ENCODE measurements around the gene PPP1R27.

Gene PPP1R27

DNA sequence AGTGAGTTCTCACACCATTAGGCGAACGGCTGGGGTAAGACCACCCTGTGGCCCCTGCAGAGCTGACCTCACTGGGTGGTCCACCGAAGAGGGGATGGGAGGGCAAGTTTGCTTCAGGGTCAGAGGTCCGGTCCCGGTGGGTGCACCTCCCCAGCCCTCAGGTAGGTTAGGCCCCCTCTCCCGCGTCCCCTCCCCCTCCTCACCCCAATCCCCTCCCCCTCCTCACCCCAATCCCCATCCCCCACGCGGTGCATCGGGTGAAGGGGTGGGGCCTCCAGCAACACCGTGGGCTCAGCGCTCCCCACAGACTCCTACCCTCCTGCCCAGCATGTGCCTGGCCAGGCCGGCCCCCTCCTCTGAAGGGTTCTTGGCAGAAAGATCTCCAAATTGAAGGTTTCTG lies 15.1 kb downstream of the PPP1R27 start:
- no peak for DNase-seq

DNA sequence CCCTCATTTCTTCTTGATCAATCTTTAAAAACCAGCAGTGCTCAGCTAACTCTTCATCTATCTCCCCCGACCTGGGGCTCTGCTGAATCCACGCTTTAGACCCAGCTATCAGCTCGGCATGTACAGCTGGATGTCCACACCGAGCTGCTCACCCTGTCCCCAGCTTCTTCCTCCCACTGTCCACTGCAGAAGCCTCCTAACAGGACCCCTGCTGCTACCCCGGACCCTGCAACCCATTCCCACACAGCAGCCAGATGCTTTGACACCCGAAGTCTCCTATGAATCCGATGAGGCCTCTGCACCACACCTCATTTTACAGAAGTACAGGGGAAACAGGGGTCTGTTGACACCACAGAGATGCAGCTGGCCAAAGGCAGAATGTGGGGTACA lies 17.1 kb downstream of the PPP1R27 start:
- no peak for DNase-seq

DNA sequence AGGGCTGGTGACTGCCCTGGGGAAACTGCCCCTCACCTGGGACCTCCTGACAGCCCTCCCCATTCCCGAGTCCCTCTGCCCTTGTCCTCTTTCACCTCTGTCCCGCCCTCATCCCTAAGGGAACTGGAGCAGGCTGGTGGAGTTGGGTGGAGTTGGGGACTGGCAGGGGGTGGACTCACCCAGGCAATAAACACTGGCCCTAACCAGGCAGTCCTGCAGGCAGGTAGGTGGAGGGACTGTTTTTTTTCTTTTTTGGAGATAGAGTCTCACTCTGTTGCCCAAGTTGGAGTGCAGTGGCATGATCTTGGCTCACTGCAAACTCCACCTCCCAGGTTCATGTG lies 19.2 kb downstream of the PPP1R27 start:
- DNase-seq = no peak

DNA sequence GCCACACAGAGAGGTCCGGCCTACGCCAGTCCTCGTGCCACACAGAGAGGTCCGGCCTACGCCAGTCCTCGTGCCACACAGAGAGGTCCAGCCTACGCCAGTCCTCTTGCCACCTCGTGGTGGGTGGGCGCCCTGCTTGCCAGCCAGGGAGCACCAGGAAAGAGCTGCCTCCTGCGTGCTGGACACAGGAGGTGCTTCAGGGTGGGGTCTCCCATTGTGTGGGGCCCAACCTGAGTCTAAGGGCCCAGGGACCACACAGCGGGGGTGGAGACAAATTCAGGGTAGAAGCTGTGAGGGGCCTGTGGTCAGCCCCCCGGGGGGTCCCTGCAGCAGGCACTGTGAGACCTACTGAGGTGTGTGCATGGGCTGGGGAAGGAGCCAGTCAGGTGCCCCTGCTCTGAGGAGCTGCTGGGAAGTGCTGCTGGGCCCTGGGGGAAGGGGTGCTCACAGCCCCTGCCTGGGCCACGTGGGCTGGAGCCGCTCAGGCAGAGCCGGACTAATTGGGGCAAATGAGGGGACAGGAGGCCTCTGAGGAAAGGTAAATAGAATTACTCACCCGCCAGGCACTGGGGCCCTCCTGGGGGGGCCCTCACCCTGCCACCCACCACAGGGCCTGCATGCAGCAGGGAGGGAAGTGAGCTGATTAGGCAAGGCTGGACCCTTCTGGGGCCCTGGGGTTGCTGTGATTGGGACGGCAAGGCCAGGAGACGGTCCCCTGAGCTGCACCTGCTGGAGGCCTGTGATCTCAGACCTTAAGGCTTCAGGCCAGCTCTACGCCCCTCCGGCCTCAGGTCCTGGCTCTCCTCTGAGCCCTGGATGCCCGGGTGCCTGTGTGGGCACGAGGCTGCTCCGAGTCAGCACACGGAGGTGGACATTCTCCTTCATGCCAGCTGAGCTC lies 19.9 kb downstream of the PPP1R27 start:
- no peak for DNase-seq

DNA sequence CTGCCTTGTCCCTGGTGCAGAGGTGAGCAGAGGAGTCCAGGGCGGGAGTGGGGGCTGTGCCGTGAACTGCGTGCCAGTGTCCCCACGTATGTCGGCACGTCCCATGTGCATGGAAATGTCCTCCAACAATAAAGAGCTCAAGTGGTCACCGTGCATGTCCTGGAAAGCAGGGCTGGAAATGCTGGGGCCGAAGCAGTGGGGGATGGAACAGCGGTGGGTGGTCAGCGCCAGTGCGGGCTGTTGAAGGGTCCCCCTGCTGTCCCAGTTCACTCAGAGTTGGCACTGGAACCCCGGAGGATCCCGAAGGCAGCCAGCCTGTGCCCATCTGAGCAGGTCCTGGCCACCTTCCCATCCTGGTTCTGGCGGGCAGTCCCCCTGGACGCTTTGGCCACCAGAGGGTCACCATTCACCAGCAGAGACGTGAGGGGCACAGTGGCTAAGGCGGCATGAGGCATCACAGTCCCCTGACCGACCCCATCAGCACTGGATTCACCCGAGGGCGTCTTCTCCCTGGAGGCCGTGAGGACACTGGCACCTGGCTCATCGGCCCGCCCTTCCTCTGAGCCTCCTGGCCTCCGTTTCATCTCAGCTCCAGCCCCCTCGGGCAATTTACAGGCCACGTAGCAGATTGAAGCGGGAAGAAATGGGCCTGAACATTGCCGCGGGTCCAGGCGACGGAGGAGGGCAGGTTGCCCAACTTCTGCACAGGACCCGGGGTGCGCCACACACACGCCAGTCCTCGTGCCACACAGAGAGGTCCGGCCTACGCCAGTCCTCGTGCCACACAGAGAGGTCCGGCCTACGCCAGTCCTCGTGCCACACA lies 20.8 kb downstream of the PPP1R27 start:
- no peak for DNase-seq

DNA sequence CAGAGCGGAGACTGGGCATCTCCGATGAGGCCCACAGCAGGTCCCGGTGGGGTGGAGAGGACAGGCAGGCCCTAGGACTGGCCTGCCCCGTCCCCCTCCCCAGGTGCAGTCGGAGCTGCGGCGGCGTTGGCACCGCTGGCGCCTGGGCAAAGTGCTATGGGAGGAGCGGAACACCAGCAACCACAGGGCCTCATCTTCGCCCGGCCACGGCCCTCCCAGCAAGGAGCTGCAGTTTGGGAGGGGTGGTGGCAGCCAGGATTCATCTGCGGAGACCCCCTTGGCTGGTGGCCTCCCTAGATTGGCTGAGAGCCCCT lies 21.5 kb downstream of the PPP1R27 start:
- DNase-seq = no peak

DNA sequence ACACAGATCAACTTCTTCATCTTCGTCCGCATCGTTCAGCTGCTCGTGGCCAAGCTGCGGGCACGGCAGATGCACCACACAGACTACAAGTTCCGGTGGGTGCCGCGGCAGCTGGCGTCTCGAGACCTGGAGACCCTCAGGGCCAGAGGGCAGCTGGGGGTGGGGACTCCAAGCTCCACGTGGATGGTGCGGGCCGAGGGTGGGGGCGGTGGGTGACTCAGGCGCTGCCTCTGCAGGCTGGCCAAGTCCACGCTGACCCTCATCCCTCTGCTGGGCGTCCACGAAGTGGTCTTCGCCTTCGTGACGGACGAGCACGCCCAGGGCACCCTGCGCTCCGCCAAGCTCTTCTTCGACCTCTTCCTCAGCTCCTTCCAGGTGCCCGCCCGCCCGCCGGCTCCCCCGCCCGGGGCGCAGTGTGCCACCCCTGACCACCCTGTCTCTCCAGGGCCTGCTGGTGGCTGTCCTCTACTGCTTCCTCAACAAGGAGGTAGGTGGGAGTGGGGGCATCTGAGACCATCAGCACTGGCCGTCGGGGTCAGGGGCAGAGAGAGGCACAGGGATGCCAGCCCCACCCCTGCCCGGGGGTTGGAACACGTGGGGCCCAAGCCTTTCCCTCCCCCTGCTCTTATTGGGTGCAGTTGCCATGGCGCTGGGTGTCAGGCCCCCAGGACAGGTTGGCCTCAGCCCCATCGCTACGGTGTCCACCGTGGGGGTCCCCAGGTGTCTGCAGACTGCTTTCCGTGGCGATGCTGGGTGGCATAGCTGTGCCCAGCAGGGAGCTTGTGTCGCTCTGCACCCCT lies 22.1 kb downstream of the PPP1R27 start:
- DNase-seq = no peak

DNA sequence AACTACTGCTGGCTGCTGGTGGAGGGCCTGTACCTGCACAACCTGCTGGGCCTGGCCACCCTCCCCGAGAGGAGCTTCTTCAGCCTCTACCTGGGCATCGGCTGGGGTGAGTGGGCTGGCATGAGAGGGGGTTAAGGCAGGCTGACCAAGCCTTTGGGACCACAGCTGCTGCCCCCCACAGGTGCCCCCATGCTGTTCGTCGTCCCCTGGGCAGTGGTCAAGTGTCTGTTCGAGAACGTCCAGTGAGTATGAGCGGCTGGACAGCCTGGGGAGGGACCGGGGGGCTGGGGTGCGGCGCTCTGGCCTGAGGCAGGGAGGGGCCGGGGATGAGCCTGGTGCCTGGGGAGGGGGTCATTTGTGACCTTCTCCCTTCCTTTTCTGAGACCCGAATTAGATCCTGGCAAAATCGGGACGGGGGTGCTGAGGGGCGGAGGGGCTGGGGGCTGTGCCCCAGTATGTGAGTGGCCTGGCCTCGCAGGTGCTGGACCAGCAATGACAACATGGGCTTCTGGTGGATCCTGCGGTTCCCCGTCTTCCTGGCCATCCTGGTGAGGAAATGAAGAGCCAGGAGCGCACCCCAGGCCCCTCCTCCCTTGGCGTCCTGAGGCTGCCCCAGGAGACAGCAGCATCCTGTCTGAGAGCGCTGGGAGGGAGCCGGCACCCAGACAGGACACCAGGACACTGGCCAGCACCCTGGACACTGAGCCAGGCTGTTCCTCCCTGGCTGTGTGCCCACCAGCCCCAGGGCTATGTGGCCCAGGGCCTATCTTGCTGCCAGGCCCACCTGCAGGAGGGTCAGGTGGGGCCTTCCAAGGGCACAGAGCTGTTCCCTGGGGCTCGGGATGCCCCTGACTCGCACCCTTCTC lies 22.9 kb downstream of the PPP1R27 start:
- DNase-seq = no peak

DNA sequence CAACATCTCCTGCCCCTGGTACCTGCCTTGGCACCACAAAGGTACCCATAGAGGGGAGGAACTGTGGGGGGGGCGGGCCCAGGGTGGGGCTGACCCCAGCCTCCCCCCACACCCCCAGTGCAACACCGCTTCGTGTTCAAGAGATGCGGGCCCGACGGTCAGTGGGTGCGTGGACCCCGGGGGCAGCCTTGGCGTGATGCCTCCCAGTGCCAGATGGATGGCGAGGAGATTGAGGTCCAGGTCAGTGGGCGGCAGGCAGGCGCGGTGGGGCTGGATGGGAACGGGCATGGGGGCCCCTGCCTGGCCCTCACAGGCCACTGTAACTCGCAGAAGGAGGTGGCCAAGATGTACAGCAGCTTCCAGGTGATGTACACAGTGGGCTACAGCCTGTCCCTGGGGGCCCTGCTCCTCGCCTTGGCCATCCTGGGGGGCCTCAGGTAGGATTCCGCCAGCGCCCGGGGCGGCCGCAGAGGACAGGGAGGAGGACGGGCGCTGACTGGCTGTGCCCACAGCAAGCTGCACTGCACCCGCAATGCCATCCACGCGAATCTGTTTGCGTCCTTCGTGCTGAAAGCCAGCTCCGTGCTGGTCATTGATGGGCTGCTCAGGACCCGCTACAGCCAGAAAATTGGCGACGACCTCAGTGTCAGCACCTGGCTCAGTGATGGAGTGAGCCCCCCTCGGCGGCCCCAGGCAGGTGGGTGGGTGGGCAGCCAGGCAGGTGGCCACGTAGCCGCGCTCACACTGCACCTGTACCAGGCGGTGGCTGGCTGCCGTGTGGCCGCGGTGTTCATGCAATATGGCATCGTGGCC lies 23.8 kb downstream of the PPP1R27 start:
- no peak for DNase-seq

DNA sequence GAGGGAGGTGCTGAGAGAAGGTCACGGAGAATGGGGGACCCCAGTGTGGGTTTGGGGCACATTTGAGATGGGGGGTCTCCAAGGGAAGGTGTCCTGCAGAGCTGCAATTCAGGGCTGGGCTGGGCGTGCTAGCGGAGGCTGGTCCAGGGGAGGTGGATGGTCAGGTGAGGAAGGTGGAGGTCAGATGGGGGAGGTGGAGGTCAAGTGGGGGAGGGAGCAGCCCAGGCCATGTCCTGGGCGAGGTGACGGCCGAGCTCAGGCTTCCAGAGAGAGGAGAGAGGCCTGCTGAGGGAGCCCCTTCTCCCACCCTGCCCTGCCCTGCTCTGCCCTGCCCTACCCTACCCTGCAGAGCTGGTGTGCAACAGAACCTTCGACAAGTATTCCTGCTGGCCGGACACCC lies 24.4 kb downstream of the PPP1R27 start:
- no peak for DNase-seq

DNA sequence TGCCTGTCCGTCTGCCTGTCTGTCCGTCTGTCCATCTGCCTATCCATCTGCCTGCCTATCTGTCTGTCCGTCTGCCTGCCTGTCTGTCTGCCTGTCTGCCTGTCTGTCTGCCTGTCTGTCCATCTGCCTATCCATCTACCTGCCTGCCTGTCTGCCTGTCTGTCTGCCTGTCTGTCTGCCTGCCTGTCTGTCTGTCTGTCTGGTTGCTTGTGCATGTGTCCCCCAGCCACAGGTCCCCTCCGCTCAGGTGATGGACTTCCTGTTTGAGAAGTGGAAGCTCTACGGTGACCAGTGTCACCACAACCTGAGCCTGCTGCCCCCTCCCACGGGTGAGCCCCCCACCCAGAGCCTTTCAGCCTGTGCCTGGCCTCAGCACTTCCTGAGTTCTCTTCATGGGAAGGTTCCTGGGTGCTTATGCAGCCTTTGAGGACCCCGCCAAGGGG lies 25.3 kb downstream of the PPP1R27 start:
- DNase-seq = no peak

DNA sequence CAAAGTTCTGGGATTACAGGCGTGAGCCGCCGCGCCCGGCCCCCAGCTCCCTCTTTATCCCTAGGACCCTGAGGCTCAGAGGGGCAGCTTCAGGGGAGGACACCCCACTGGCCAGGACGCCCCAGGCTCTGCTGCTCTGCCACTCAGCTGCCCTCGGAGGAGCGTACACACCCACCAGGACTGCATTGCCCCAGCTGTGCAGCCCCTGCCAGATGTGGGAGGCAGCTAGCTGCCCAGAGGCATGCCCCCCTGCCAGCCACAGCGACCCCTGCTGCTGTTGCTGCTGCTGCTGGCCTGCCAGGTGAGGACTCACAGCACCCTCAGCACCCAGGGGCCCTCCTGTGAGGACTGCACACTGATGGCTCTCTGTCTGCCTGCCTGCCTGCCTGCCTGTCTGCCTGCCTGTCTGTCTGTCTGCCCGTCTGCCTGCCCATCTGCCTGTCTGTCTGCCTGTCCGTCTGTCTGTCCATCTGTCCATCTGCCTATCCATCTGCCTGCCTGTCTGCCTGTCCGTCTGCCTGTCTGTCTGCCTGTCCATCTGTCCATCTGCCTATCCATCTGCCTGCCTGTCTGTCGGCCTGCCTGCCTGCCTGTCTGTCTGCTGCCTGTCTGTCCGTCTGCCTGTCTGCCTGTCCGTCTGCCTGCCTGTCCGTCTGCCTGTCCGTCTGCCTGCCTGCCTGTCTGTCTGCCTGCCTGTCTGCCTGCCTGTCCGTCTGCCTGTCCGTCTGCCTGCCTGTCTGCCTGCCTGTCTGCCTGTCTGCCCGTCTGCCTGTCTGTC lies 25.9 kb downstream of the PPP1R27 start:
- no peak for DNase-seq

DNA sequence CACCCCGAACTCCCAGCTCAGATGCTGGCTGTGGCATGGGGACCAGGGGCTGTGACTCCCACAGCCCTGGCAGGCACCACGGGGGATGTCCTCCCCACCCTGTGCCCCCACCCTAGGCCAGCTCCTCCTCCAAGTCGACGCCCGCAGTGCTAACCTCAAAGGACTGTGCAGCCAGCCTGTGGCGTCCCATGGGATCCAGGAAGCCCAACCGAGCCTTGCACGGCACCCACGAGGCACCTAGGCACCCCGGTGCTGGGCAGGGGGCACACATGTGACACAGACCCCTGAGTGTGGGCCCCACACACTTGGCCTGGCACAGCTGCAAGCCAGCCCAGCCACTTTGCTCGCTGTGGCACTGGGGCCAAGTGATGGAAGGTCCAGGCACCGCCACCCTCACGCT lies 27.0 kb downstream of the PPP1R27 start:
- DNase-seq = peak; percentile 41

DNA sequence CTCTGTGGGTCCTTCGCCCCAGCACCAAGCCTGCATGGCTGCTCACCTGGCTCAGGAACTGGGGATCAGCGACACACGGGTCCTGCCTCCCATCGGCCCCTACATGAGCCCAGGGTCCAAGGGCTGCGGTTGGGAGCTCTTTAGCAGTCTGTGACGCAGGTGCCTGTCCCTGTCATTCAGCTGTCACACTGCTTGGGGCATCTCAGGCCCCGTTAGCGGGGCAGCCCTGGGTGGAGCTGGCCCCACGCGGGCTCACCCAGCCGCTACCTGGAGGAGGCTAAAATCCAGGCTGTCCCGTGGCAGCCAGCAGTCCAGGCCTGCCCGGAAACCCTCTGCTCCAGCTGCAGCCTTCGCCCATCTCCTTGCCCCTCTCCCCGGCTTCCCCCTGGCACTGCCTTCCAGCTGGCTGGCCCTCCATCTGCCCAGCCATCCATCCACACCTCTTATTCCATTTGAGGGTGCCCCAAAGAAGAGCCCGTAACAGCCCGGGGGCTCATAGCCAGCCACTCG lies 27.6 kb downstream of the PPP1R27 start:
- DNase-seq = no peak

DNA sequence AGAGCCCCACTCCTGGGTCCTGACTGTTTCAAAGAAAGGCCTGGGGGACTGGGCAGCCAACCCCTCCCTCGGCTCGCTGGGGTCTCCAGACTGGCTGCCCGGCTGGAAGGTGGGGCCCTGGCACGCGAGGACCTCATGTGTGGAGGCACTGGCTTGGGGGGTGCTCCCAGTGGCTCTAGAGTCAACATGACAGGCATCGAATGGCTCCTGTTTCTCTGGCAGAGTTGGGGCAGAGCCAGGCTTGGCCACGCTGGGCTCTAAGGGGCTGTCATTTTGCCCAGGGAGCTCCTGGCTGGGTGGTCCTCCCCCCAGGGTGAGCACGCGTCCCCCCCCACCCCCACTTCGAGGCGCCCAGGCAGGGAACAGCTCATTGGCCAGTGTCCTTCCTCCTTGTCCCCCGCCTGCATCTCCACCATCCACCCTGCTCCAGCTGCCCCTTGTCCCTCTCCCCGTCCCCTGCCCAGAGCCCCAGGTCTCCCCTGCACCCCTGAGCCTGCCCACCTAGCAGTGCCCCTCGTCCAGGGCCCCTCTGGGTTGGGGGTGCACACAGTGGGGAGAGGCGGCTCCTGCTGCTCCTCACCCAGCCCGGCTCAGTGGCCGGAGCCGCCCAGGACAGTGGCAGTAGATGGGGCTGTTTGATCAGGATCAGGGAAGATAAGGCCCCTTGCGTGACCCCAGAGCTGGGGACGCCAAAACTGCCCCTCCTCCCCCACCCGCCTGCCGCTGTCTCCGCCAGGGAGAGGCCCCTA lies 28.2 kb downstream of the PPP1R27 start:
- DNase-seq = no peak

DNA sequence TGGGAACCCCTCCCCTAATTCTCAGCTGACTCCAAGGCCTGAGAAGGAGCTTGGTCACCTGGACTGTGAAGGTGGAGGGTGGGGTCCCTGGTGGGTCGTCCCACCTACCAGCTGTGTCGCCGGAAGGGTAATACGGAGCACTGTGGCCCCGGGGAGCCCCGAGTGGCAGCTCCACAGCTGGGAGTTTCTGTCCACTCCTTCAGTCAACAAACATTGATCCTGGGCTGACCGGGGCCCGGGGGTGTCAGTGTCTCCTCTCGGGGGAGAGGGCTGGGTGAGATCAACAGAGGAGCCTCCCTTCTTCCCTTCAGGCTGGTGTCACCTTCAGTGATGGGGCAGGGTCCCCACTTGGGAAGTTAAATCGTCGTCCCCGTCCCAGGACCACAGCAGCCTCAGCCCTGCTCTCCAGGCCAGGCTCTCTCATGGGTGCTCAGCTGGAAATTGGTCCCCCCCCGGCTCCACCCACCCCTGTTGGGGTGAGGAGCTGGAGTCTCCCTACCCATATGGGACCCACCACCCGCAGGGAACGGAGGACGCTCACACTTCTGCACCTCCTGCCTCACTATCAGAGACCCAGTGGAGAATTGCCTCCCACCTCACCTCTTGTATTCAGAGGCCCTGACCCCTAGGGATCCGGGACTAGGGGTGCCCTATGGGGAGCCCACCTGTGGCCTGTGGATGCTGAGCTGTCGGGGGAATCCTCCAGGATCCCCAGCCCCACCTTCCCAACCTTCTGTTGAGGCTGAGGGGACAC lies 29.0 kb downstream of the PPP1R27 start:
- DNase-seq = no peak

DNA sequence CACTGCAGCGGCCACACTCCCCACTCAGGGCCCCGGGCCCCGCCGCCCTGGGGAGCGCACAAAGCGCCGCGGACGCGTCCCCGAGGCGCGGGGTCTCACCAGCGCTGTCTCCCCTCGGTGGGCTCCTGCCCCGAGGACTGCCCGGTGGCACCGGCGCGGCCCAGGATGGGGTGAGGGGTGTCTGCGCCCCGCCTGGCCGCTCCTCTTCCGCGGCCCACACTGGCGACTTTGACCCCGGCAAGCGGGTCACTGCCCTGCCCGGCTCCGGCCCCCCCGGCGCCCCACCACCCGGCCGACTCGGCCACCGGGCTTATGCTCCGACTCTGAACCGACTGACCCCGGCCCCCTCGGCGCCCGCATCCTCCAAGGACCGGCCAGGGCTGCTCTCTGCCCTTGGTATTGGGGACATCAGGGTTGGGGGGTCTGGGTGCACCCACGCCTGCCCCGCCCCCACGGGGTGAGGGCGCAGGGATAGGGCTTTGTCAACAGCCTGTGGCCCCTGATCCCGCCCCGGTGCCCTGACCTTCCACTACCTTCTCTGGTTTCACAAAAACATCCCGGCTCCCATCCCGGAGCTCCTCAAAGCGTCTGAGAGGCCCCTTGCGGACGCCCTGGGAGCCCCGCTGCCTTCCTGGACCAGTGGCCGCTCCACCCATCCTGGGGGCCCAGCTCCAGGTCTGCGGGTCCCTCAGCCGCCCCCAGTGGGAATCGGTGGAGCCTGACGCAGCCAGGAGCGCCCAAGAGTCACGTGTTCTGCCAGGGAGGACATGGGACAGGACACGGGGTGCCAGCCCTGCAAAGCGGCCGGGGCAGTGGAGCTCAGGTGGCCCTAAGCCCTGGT lies 30.1 kb downstream of the PPP1R27 start:
- DNase-seq = no peak
